Limb (tissue), 2 donors: Measurements from ENCODE around the gene TTYH3.
A peak's percentile ranks its signal among the peaks of the same experiment; 100 is the strongest.
"Not testable (repeated sequence)": the region's sequence is repeated elsewhere in the genome, so short reads cannot be mapped to it uniquely, and the experiment has no call there.

ENCODE experiments used
- DNase-seq, 2 donors: peaks; one replicate each; pipeline ENCODE4 v3.0.0-alpha.2; 2016; ENCODE audit errors: extremely low spot score in 2 of 2

Gene TTYH3

DNA sequence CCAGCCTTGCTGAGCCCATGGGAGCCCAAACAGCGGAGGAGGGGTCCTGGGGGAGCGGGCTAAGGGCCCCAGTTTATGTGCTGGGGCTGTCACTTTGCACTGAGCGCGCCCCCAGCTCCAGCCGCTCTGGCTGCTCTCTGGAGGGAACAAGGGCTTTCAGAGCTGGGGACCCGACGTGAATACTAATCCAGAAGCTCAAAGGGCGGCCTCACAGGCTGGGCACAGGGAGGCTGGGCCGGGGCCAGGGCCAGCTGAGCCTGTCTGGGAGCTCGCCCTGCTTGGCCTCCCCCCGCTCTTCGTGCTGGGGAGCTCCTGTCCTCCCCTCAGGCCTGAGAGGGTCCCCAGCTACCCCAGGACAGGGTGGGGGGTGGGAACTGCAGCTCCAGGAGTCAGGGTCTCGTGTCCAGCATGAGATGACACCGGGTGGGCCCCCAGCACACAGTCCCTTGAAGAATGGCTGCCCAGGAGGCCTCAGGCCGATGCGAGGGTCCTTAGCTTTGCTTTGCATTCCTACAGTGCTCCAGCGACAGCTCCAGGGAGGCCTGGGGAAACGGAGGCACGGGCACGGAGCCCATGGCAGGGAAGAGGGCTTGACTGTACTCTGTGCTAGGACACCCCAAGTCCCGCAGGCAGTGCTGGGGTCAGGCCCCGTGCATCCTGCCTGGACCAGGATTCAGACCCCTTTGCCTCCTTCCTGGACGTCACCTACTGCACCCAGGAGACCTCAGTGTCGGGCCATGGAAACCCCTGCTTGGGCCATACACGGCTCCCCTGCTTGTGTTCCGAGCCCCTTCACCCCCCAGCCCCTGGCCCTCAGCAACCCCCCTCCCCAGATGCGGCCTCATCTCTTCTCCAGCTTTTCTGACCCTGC, 50.4 kb downstream of the TTYH3 start:
- peak in 1 of 2 donors; percentile 41 for DNase-seq

DNA sequence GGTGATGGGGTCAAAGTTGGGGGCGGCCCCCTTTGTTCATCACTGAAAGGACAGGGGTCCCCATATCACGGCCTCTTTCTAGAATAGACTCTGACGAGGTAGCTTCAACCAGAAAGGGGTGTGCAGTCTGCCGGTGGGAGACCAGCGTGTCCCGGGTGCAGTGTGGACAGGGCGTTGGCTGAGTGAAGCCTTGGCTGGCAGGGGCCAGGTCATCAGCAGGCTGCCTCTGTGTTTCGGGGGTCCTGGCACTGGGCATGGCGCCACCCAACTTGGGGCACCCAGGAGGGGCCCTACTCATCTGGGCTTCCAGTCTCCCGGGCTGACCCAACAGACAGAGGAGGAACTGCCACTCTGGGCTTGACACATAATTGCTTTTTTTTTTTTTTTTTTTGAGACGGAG, 52.7 kb downstream of the TTYH3 start:
- DNase-seq: no peak

DNA sequence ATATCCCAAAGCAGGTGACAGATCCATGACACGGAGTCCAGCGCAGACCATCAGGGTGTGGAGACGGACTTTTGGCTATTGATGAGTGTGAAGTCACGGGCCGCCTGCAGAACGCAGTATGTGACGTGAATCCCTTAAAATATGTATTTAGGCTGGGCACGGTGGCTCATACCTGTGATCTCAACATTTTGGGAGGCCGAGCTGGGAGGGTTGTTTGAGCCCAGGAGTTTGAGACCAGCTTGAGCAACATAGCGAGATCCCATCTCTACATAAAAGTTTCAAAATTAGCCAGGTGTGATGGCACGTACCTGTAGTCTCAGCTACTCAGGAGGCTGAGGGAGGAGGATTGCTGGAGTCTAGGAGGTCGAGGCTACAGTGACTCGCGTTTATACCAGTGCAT, 54.3 kb downstream of the TTYH3 start:
- no peak for DNase-seq

DNA sequence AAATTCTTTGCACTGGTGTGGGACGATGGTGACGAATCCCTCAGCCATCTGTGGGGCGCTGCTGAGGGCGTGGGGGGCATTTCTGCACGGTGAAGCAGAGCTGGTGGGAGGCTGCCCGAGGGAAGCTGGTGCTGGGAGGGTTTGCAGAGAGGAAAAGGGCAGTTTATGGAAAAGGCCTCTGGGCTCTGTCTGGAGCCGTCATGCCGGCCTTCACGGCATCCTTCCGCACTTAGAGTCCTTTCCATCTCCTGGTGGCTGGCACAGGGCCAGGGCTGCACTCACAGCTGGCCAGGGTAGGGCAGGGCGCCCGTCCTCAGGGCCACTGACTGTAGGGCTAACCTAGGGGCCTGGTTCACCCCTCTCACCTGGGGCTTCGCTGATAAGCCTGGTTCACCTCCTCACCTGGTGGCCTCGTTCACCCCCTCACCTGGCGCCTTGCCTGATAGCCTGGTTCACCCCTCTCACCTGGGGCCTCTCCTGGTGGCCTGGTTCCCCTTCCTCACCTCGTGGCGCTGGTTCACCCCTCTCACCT, 55.6 kb downstream of the TTYH3 start:
- DNase-seq: peak in 1 of 2 donors; percentile 47

DNA sequence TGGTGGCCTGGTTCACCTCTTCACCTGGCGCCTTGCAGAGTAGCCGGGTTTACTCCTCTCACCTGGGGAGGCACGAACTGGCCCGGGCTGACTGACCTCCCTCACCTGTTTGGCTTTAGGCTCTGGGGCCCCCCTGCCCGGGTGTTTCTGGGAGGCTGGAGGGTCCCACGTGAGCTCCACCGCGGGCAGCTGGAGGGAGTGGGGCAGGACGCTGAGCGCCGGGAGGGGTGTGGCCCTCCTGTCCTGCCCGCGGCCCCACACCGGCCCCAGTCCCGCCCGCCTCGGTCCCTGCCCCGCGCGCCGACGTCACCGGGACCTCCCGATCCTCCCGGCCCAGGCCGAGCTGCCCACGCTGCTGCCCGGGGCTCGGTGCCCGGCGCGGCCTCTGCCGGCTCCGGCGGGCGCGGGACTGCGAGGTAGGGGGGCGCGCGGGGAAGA, 56.1 kb downstream of the TTYH3 start, which contains the start of gene AMZ1:
Gene AMZ1, plus strand, starts transcription at position 322 of the 438 bp plus-strand sequence. CDS start 12,250 bp downstream, outside the sequence.
- no peak for DNase-seq

DNA sequence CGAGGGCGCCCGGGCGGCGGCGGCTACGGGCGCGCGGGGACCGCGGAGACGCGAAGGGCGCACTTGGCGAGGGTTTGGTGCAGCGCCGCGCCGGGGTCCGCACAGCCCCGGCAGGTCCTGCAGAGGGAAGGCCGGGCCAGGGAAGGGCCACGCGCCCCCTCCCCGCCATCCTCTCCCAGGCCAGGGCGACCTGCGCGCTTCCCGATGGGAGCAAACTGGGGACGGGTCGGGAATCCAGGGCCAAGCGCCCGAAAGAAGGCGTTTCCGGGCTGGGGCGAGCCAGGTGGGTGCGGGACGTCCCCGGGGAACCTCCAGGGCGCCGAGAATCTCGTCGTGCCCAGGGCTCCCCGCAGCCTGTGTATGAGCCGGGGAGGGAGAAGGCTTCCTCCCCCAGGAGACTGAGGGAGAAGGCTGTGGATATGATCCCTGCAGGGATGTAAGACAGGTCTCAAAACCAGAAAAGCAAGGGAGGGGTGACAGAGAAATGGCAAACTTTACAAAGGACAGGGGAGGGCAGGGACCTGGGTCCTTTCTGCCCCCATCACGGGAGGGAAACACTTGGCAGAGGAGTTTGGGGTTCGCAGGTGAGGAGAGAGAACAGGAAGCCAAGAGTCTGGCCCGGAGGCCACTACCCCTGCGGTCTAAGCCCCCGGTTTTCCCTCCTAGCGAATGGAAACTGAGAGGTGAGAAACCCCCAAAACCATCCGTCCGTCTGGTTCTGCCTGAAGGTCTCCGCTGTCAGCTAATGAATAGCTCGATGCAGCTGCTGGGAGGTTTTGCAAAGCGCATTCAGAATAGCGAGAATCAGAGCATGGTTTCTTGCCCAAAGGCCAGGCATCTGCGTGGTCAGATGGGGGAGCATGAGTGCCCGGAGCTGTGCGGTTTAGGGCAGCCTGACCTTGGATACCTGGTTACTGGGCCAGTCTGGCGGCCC, 56.9 kb downstream of the TTYH3 start:
- DNase-seq: peak in 1 of 2 donors; percentile 43

DNA sequence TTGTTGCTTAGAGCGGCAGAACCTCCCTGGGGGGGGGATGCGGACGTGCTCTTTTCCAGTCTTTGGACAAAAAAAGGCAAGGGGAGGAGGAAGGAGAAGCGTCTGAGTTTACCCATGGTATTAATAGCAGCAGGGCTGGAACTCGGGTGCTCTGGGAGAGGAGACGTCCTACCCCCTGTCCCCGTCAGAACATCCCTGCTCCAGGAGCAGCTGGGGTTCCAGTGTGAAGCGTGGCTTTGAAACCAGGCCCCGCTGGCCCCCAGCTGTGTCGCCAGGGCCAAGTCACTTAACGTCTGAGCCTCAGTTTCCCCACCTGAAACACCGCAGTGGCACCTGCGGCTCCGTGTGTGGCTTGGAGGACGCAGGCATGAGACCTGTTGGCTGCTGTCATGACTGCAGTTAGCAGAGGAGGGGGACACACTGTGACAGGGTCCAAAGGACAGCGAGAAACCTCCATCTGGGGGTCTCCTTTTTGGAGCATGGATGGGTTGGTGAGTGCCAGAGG, 57.6 kb downstream of the TTYH3 start:
- no peak for DNase-seq

DNA sequence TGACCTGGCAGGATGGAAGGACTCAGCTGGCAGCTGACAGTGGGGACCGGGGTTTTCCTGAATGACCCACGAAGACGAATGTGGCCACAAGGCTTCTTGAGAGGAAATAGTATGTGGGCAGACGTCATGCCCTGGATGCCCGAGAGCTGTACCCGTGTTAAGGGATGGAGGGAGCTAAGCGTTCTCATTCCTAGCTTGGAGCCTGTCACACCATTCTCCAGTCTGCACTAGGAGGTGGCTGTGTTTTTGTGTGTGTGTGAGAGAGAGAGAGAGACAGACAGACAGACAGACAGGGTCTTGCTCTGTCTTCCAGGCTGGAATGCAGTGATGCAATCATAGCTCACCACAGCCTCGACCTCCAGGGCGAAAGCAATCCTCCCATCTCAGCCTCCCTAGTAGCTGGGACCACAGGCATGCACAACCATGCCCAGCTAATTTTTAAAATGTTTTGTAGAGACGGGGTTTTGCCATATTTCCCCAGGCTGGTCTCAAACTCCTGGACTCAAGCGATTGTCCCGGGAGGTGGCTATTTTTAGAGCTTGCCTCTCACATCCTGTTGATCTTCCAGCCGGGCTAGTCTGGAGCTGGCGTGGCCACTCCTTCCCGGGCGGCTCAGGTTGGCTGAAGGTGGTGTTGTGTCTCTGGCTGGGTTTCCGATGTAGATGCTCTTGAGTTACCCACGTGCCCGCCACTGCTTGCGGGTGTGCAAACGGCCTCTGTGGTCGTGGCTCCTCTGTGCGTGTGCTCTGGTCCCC, 58.3 kb downstream of the TTYH3 start:
- DNase-seq: no peak

DNA sequence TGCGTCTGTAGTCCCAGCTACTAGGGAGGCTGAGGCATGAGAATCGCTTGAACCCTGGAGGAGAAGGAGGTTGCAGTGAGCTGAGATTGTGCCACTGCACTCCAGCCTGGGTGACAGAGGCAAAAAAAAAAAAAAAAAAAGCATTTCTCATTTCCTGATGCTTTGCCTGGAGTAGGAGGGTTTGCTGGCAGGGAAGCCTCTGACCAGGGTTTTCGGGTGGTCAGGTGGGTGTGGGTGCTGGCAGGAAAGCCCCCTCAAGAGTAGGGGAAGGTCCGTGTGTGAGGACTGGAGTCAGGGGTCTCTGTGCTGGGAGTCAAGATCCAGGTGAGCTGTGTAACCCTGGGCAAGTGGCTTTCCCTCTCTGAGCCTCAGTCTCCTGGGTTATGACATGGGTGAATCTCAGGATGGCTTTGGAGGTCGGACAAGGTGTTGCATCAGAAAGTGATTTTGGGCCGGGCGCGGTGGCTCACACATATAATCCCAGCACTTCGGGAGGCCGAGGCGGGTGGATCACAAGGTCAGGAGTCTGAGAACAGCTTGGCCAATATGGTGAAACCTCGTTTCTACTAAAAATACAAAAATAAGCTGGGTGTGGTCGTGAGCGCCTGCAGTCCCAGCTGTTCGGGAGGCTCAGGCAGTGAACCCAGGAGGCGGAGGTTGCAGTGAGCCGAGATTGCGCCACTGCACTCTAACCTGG, 59.4 kb downstream of the TTYH3 start:
- DNase-seq: no peak

DNA sequence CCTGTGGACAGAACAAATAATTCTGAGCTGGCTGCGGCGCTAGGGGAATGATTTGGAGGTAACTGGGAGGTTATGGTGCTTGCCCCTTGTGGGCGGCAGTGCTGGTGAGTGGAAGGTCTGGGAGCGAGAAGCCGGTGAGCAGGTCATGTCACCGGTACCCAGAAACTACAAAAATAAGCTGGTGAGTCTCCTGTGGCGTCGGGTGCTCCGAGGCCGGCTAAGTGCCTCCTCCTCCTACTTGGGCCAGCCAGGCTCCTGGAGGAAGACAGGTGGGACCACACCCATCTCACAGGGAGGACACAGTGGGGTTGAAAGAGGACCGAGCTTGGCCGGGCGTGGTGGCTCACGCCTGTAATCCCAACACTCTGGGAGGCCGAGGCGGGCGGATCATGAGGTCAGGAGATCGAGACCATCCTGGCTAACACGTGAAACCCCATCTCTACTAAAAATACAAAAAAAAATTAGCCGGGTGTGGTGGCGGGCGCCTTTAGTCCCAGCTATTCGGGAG, 60.2 kb downstream of the TTYH3 start:
- not testable (repeated sequence) for DNase-seq

DNA sequence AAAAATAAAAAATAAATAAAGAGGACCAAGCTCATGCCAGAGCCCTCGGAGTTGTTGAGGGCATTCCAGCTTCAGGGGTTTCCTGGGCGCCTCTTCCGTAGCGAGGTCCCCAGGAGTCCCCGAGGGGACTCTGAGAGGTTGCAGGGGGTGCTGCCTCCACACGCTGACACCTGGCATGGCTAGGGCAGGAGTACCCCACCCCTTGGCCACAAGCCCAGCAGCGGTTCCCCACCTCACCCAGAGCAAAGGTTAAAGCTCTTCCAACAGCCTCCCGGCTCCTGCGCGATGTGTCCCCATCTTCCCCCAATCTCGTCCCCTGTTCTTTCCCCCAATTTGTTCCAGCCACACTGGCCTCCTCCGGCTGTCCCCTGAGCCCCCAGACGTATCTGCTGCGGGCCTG, 60.8 kb downstream of the TTYH3 start:
- no peak for DNase-seq

DNA sequence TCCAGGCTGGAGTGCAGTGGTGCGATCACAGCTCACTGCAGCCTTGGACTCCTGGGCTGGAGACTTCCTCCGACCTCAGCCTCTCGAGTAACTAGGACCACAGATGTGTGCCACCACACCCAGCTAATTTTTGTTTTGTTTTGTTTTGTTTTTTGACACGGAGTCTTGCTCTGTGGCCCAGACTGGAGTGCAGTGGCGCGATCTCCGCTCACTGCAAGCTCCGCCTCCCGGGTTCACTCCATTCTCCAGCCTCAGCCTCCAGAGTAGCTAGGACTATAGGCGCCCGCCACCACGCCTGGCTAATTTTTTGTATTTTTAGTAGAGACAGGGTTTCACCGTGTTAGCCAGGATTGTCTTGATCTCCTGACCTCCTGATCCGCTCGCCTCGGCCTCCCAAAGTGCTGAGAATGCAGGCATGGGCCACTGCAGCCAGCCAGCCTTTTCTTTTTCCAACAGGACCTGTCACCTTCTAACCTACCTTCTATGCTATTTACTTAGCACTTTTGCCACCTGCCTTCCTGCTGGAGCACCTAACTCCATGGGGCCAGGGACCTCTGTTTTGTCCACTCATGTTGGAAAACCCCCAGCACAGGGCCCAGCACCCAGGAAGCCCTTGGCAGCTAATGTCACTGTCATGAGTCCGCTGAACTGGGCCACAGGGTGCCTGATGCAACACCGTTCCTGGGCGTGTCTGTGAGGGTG, 61.8 kb downstream of the TTYH3 start:
- not testable (repeated sequence) for DNase-seq

DNA sequence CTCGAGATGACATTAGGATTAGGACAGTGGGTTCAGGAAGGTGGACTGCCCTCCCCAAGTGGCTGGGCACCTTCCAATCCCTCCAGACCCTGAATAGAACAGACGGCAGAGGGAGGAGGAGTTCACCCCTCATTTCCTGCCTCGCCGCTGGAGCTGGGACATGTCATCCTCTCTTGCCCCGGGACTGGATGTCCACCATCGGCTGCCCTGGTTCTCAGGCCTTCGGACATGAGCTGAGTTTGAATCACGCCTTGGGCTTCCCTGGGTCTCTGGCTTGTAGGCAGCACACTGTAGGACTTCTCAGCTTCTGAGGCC, 62.3 kb downstream of the TTYH3 start:
- DNase-seq: not testable (repeated sequence)

DNA sequence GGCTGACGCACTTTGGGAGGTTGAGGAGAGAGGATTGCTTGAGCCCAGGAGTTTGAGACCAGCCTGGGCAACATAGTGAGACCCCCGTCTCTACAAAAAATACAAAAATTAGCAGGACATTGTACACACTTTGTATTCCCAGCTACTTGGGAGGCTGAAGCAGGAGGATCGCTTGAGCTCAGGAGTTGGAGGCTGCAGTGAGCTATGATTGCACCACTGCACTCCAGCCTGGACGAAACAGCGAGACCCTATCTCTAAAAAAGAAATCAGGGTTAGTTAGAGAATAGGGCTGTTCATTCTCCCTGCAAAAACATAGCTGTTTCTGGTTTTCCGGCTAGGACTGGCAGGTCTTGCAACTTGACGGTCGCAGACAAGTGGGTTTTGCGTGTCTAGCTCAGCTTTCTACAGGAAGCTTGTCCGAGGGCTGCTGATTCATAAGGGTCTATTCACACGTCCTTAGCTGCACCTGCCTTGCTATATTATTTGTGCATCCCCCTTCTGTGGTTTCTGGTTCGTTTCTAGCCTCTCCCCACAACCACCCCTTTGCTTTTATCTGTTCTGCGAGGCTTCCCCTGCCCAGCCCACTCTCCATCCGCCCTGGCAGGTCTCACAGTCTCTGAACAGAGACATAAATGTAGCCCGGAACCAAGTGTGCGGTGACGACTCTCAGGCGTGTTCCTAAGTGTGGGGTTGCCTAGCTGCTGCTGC, 66.9 kb downstream of the TTYH3 start:
- no peak for DNase-seq

DNA sequence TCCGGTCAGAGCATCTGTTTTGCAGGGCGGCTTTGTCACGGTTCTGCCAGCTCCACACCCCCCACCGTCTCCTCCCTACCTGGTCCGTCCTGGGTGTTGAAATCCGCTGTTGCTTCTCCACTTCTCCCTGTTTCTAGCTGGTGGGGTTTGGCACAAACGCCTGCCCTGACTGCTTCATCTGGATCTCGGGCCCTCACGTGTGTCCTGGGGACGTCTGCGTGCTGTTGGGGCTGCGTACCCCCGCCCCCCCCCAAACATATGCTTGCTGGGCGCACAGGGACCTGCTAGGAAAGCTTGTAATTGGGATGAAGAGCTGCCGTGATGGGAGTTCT, 67.5 kb downstream of the TTYH3 start:
- no peak for DNase-seq

DNA sequence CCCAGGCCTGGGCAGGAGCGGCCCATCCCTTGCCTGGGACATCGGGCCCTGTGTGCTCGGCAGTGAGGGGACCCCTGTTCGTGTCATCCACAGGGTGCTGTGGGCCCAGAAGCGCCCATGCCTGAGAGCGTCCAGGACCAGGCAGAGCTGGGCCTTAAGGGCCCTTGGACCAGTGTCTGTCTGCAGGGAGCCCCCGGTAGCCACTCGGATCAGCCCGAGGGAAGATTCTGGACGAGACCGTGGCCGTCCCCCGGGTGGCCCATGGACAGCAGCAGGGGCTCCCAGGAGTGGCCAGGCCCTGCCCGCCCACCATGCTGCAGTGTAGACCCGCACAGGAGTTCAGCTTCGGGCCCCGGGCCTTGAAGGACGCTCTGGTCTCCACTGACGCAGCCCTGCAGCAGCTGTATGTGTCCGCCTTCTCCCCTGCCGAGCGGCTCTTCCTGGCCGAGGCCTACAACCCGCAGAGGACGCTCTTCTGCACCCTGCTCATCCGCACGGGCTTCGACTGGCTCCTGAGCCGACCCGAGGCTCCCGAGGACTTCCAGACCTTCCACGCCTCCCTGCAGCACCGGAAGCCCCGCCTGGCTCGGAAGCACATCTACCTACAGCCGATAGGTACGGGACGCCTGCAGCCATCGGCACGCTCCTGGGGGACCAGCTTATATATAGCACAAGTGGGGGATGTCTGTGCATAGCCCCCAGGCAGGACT, 68.5 kb downstream of the TTYH3 start:
- no peak for DNase-seq

DNA sequence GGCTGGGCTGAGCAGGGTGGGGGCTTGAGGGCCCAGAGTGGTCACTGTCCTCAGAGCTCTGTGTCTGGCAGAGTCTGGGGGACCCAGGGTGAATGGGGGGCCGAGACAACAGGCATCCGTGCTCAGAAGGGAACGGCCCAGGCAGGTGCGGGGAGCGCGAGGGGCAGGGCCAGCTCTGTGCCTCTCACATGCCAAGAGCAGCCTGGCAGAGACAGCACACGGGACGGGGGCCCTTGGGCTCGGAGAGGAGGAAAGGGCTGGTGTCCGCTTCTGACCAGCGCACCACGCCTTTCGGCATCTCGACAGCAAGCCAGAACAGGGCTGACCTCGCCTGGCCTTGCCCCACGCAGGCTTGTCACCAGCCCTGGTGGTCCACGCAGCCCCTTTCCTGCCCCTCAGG, 69.6 kb downstream of the TTYH3 start:
- DNase-seq: no peak

DNA sequence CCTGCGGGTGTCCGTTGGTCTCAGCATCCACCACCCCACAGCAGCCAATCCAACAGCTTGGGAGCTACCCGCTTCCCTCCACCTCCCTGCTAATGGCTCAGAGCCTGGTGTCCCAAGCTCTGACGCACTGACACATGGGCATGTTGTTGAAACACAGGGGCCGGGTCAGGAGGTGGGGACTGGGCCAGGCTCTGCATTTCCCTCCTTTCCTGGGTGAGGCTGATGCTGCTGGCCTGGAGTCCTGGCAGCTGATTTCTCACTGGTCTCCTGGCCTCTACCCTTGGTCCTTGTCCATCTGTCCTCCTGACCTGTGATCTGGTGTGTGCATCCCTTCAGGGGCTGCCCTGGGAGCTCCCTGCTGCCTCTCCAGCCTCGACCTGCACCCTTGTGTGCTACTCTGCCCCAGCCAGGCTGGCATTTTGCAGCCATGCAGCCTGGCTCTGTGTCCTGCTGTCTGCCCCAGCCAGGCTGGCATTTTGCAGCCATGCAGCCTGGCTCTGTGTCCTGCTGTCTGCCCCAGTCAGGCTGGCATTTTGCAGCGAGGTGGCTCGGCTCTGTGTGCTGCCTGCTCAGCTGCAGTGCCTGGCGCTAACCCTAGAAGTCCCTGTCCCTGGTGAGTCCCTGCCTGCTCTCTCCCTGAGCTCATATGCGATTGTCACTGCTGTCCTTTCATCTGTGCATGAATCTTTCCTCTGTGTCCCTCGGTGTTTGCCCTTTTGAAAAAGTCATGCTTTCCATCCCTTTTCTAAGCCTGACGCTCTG, 70.2 kb downstream of the TTYH3 start:
- no peak for DNase-seq
